Measurements from ENCODE around the gene ARID1A.
"Not testable (repeated sequence)": the region's sequence is repeated elsewhere in the genome, so short reads cannot be mapped to it uniquely, and the experiment has no call there.

The ARID1A gene

GRCh38 chr1:26695356-26696118 is at the start of gene ARID1A:
Gene ARID1A, plus strand, starts transcription at chr1:26696015. Its CDS starts 389 bp downstream, at chr1:26696404.
- peak; percentile 90 for DNase-seq (ENCODE audit: low read depth)

GRCh38 chr1:26664802-26665201 is 31.0 kb upstream of the ARID1A start:
- no peak for DNase-seq (ENCODE audit: low read depth)

DNA sequence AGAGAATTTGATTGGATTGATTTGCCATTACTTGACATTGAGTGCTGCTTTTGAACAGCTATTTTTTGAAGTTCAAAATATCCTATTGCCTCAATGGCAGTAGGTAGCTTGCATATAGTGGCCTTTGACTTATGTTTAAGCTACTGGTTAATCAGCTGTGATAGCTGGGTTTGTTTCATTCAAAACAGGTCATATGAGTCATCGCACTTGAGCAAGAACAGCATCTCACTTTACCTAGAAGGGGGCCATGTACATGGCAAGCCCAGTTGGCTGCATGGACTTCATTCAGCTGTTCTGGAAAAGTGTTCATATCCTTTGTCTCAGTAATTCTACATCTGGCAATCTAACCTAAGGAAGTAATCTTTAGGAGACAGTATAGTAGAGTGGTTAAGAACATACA is 29.0 kb upstream of the ARID1A start:
- DNase-seq (ENCODE audit: low read depth) = no peak

GRCh38 chr1:26668106-26668786 is 27.6 kb upstream of the ARID1A start:
- DNase-seq (ENCODE audit: low read depth) = not testable (repeated sequence)

GRCh38 chr1:26677306-26678115 is 18.3 kb upstream of the ARID1A start:
- DNase-seq (ENCODE audit: low read depth) = peak; percentile 18

DNA sequence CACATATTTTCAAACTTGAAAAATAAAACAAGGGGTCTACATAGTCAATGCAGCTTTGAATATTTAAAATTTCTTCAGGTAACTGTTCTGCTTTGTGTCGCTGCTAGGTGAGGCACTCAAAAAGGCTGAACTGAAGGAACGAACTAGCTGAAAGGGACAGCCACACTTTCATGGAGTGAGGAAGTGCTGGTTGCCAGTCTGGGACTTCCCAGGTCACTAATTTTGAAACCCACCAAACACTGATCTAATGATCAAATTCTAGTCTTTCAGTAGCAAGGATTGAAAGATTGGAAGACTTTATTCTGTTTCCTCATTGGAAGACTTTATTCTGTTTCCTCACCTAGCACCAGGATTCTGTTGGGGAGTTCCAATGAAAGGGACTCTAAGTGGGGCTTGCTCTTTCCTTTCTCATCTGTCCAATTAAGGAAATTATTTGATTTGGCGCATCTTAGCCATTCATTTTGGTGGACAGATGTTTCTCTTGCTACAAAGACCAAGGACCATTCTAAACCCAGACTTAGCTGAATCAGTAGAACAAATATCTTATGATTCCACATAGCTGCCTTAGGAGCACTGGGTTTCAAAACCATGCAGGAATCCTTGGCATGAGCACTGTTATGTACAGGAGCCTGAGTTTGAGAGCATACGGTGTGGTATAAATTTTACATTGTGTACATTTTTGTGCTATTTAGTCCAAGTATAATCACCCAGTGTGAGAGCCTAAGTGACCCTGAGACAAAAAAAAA is 10.9 kb upstream of the ARID1A start:
- DNase-seq (ENCODE audit: low read depth) = no peak

GRCh38 chr1:26686795-26687194 is 9.0 kb upstream of the ARID1A start:
- DNase-seq (ENCODE audit: low read depth) = no peak

DNA sequence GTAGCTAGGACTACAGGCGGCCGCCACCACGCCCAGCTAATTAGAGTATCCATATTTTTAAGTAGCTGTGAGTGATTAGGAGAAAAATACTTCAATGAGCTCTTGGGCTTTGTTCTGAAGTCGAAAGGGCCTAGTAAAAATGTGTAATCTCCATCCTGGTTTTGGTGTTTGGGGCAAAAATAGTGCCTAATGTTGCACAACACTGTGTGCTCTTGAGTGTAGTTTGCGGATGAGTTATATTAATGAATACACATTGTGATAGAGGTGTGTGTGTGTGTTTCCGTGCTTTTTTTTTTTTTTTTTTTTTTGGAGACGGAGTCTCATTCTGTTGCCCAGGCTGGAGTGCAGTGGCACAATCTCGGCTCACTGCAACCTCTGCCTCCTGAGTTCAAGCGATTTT is 6.3 kb upstream of the ARID1A start:
- no peak for DNase-seq (ENCODE audit: low read depth)

DNA sequence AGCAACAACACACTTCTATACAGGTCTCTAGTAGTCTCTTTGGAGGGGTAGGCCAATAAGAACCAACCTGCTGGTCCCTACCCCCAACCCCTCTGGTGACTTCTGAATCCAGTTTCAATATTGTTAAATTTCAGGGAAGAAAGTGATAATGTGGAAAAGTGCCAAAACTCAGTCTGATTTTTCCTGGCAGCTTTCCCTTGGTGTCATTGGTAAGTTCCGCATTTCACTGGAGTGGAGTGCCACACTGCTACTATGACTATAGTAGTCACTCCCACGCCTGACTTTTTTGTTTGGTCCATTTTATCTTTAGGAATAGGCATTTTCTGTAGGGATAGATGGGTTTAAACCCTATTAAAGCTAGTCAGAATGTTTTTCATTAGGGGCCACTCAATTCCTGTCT is 5.7 kb upstream of the ARID1A start:
- no peak for DNase-seq (ENCODE audit: low read depth)

DNA sequence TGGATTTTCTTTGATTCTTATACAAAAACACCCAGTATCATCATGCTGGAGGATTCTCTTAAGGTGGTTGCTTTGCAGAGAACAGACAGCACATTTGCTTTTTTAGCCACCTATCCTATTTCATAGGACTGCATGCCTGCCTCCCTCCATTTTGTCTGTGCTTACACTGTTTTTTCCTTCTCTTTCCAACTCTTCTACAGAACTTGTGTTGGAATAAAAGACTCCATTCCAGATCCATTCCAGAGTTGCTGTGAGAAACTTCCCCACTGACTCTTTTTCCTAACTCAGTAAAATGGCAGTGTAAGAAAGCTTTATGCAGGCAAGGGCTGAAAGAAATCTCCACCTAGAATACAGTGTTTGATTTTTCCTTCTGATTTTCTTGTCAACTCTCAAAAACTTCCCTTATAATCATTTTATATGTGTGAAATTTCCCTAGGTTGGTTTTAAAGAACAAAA is 5.2 kb upstream of the ARID1A start:
- no peak for DNase-seq (ENCODE audit: low read depth)

- DNase-seq (ENCODE audit: low read depth) = peak; percentile 66
These were observed 3.5 kb upstream of the ARID1A start for GRCh38 chr1:26692211-26692792.

- DNase-seq (ENCODE audit: low read depth) = peak; percentile 80
These were observed 2.9 kb upstream of the ARID1A start for GRCh38 chr1:26692793-26693490.

GRCh38 chr1:26693599-26694572 is 1.9 kb upstream of the ARID1A start:
- no peak for DNase-seq (ENCODE audit: low read depth)

- no peak for DNase-seq (ENCODE audit: low read depth)
These were observed 1.0 kb upstream of the ARID1A start for GRCh38 chr1:26694638-26695355.

DNA sequence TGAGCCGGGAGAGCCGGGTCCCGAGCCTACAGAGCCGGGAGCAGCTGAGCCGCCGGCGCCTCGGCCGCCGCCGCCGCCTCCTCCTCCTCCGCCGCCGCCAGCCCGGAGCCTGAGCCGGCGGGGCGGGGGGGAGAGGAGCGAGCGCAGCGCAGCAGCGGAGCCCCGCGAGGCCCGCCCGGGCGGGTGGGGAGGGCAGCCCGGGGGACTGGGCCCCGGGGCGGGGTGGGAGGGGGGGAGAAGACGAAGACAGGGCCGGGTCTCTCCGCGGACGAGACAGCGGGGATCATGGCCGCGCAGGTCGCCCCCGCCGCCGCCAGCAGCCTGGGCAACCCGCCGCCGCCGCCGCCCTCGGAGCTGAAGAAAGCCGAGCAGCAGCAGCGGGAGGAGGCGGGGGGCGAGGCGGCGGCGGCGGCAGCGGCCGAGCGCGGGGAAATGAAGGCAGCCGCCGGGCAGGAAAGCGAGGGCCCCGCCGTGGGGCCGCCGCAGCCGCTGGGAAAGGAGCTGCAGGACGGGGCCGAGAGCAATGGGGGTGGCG is 371 bp downstream of the ARID1A start:
- peak; percentile 15 for DNase-seq (ENCODE audit: low read depth)

- DNase-seq (ENCODE audit: low read depth) = peak; percentile 63
These were observed 1.0 kb downstream of the ARID1A start for GRCh38 chr1:26696654-26697430.

GRCh38 chr1:26697431-26697977 is 1.7 kb downstream of the ARID1A start:
- DNase-seq (ENCODE audit: low read depth) = no peak
